ENCODE measurements around the gene TRIM63. TPM values are rescaled to one million over a fixed set of nuclear protein-coding genes. Genes with fewer than 3 reads are reported as not detected.

The TRIM63 gene
- 0.38 TPM in 1 of 2 replicates, not detected in the other for total RNA-seq

GRCh38 chr1:26067432-26067911, at the start of gene TRIM63:
Gene TRIM63, minus strand, starts transcription at chr1:26067630. Its CDS starts 136 bp downstream, at chr1:26067494.

DNA sequence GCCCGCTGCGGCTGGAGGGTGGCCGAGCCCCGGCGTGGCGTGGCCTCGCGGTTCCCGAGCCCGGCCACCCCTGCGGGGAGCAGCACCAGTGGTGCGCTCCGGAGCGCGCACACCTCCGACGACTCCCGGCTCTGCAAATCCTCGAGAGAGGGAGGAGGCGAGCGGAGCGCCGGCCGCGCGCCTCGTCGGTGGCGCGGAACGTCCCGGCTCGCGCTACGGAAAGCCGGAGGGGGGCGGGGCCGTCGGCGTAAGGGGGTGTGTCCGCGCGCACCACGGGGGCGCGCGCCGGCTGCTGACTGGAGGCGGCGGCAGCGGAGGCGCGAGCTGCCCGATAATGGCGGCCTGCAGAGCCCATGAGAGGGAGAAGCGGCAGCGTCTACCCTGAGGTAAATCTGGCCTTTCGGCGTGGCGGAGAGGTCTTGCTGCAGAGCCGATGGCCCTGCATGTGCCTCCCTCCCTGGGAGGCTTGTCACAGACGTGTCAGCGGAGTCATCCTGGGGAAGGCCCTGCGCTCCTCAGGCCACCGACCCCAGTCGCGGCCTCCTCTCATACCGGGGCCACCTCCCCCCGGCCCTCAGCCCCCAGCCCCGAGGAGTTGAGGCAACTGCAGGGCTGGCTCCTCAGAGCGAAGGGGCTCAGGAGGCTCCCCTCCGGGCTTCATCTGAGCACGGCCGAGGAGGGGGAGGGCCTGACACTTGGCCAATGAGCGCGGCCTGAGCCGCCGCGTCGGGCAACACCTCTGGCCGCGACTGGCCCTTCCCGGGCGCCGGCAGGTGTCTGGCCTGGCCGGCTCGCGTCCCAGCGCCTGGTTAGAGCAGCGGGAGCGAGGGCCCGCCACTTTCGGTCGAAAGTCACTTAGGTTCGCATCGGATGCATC, 44.3 kb upstream of the TRIM63 start, which contains the start of gene PDIK1L:
Gene PDIK1L, plus strand, starts transcription at position 295 of the 877 bp plus-strand sequence. CDS start 2,485 bp downstream, outside the sequence.

DNA sequence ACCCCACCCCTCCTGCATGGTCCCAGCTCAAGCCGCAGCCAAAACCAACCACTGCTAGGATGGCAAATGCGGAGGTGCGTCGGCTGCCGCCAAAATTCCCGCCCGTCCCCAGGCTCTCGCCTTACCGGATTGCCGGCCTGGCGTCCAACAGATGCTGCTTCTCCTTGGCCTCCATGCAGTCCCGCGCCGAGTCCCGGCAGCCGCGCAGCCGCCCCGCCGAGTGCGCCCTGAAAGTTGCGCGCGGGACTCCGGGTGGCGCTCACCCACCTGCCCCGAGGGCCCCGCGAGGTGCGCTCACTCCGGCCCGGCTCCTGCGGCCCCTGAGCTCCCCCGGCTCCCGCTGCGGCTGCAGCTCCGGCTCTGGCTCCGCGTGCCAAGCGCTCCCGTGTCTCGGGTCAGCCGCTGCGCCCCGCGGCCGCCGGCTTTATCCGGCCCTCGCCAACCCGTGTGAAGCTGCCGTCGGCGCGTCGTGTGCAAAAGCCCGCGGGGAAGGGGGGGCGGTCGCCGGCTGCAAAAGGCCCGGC, 21.6 kb downstream of the TRIM63 start, which contains the start of gene SLC30A2:
Gene SLC30A2, minus strand, starts transcription at position 397 of the 524 bp plus-strand sequence. Its CDS starts 222 bp downstream, at position 175.

GRCh38 chr1:26021647-26022403, 45.6 kb downstream of the TRIM63 start, which contains the start of gene EXTL1:
Gene EXTL1, plus strand, starts transcription at chr1:26021775. Its CDS starts 872 bp downstream, at chr1:26022647.

Other genes with a start within 250 kb of the TRIM63 start
- 31.3 and 48.6 TPM in 2 replicates for gene MTFR1L, start 247.7 kb downstream of the TRIM63 start, total RNA-seq
- gene AUNIP, start 208.2 kb downstream of the TRIM63 start, total RNA-seq: 1.1 and 9.1 TPM in 2 replicates
- gene PAQR7, start 191.9 kb downstream of the TRIM63 start, total RNA-seq: 9.3 and 15.5 TPM in 2 replicates
- gene STMN1, start 161.2 kb downstream of the TRIM63 start, total RNA-seq: 67.4 and 193 TPM in 2 replicates
- 9.4 and 9.6 TPM in 2 replicates for gene PAFAH2, start 69.6 kb downstream of the TRIM63 start, total RNA-seq
- gene EXTL1, start 45.9 kb downstream of the TRIM63 start, total RNA-seq: 0.65 and 2.3 TPM in 2 replicates
- 0.38 TPM in 1 of 2 replicates, not detected in the other for gene SLC30A2, start 21.5 kb downstream of the TRIM63 start, total RNA-seq
- 2.0 and 2.9 TPM in 2 replicates for gene PDIK1L, start 44.2 kb upstream of the TRIM63 start, total RNA-seq
- gene FAM110D, start 91.4 kb upstream of the TRIM63 start, total RNA-seq: 0.25 TPM in 1 of 2 replicates, not detected in the other
- not detected in 2 replicates for gene C1orf232, start 101.3 kb upstream of the TRIM63 start, total RNA-seq
- 103 and 117 TPM in 2 replicates for gene ZNF593, start 102.3 kb upstream of the TRIM63 start, total RNA-seq
- gene ZNF593OS, start 104.2 kb upstream of the TRIM63 start, total RNA-seq: 0.13 TPM in 1 of 2 replicates, not detected in the other
- gene CNKSR1, start 109.9 kb upstream of the TRIM63 start, total RNA-seq: 1.5 and 3.4 TPM in 2 replicates
- not detected in 2 replicates for gene CATSPER4, start 123.0 kb upstream of the TRIM63 start, total RNA-seq
- gene CEP85, start 166.6 kb upstream of the TRIM63 start, total RNA-seq: 4.9 and 17.8 TPM in 2 replicates
- gene SH3BGRL3, start 212.5 kb upstream of the TRIM63 start, total RNA-seq: 121 and 161 TPM in 2 replicates
- gene UBXN11, start 239.0 kb upstream of the TRIM63 start, total RNA-seq: 3.6 and 8.7 TPM in 2 replicates